GM23338 (cell line): ENCODE data around the gene FKBP5. TPM values are rescaled to one million over a fixed set of nuclear protein-coding genes. Genes with fewer than 3 reads are reported as not detected.
A peak's percentile ranks its signal among the peaks of the same experiment; 100 is the strongest.

Experiments used
- ATAC-seq: fragments of 200-7000 bp; cut with Tn5 transposase; 3 replicates; pipeline ENCODE4 v1.9.1; 2020
- DNase-seq: peaks from one replicate; pipeline ENCODE4 v3.0.0-alpha.2; 2015; ENCODE audit warnings: low spot score
- H2AFZ ChIP-seq: fragments of 200-600 bp; sonication (generic); 2 replicates; pipeline ENCODE4 v1.8.0; 2016; ENCODE audit warnings: antibody characterized with exemption, mild to moderate bottlenecking, moderate library complexity
- H3F3A ChIP-seq: fragments of 200-600 bp; sonication (generic); replicated peaks from 2 replicates; pipeline ENCODE4 v1.8.0; 2017; ENCODE audit warnings: antibody characterized with exemption, mixed run types, low read depth
- H3K27ac ChIP-seq: fragments of 200-600 bp; sonication (generic); 2 replicates; pipeline ENCODE4 v1.6.1; 2016; ENCODE audit warnings: low read depth
- H3K27me3 ChIP-seq: fragments of 200-600 bp; sonication (generic); 2 replicates; pipeline ENCODE4 v1.8.0; 2016; ENCODE audit warnings: mild to moderate bottlenecking, mixed run types, moderate library complexity; ENCODE audit not compliant: insufficient read depth
- H3K36me3 ChIP-seq: fragments of 200-600 bp; sonication (generic); 2 replicates; pipeline ENCODE4 v1.8.0; 2016; ENCODE audit warnings: mild to moderate bottlenecking; ENCODE audit not compliant: insufficient read depth
- H3K4me1 ChIP-seq: fragments of 200-600 bp; sonication (generic); 2 replicates; pipeline ENCODE4 v1.8.0; 2016; ENCODE audit warnings: mild to moderate bottlenecking, moderate library complexity; ENCODE audit not compliant: insufficient read depth
- H3K4me2 ChIP-seq: fragments of 200-600 bp; sonication (generic); 2 replicates; pipeline ENCODE4 v1.7.1; 2017; ENCODE audit warnings: mixed run types
- H3K4me3 ChIP-seq: fragments of 200-600 bp; sonication (generic); 2 replicates; pipeline ENCODE4 v1.6.1; 2016; ENCODE audit warnings: mixed run types
- H3K79me2 ChIP-seq: fragments of 200-600 bp; sonication (generic); replicated peaks from 2 replicates; pipeline ENCODE4 v1.8.0; 2017; ENCODE audit warnings: mild to moderate bottlenecking; ENCODE audit not compliant: insufficient read depth
- H3K9me2 ChIP-seq: fragments of 200-600 bp; sonication (generic); 2 replicates; pipeline ENCODE4 v1.8.0; 2017; ENCODE audit not compliant: insufficient read depth
- H4K20me1 ChIP-seq: fragments of 200-600 bp; sonication (generic); replicated peaks from 2 replicates; pipeline ENCODE4 v1.8.0; 2017; ENCODE audit warnings: mild to moderate bottlenecking; ENCODE audit not compliant: insufficient read depth
- H3K27ac Mint-ChIP-seq: 2 replicates; pipeline ENCODE4 v1.8.0; 2020; ENCODE audit warnings: inconsistent platforms, mild to moderate bottlenecking, moderate library complexity, mixed read lengths
- H3K27me3 Mint-ChIP-seq: 3 replicates; pipeline ENCODE4 v1.8.0; 2022; ENCODE audit warnings: low read depth, mild to moderate bottlenecking, moderate library complexity, mixed read lengths, inconsistent platforms; ENCODE audit not compliant: insufficient read depth, poor library complexity
- H3K36me3 Mint-ChIP-seq: 3 replicates; pipeline ENCODE4 v1.8.0; 2021; ENCODE audit warnings: low read depth, mild to moderate bottlenecking, inconsistent platforms, moderate library complexity, mixed read lengths
- H3K4me1 Mint-ChIP-seq: 3 replicates; pipeline ENCODE4 v1.8.0; 2020; ENCODE audit warnings: mild to moderate bottlenecking, inconsistent platforms, mixed read lengths
- H3K4me3 Mint-ChIP-seq: 3 replicates; pipeline ENCODE4 v1.8.0; 2021; ENCODE audit warnings: moderate library complexity, mild to moderate bottlenecking, inconsistent platforms, mixed read lengths
- H3K9me3 Mint-ChIP-seq: 3 replicates; pipeline ENCODE4 v1.8.0; 2020; ENCODE audit warnings: moderate library complexity, mild to moderate bottlenecking, inconsistent platforms, mixed read lengths
- CREB1 ChIP-seq: fragments of 250-450 bp; sonication (Bioruptor Pico); IDR thresholded peaks from 2 replicates; pipeline ENCODE4 v1.5.0; 2020; ENCODE audit warnings: low read depth, mild to moderate bottlenecking, moderate library complexity
- ETS1 ChIP-seq: IDR thresholded peaks from 2 replicates; pipeline ENCODE4 v1.6.1; 2016; ENCODE audit warnings: antibody characterized with exemption
- EZH2 ChIP-seq: fragments of 200-600 bp; sonication (generic); IDR thresholded peaks from one replicate; pipeline ENCODE4 v1.8.0; 2017; ENCODE audit warnings: antibody characterized with exemption, mild to moderate bottlenecking, low read depth; ENCODE audit not compliant: unreplicated experiment
- EZH2phosphoT487 ChIP-seq: fragments of 200-600 bp; sonication (generic); IDR thresholded peaks from one replicate; pipeline ENCODE4 v1.8.1; 2018; ENCODE audit warnings: antibody characterized with exemption; ENCODE audit not compliant: unreplicated experiment
- JUNB ChIP-seq: IDR thresholded peaks from one replicate; pipeline ENCODE4 v1.6.1; 2016; ENCODE audit warnings: antibody characterized with exemption; ENCODE audit not compliant: unreplicated experiment
- POLR2AphosphoS5 ChIP-seq: IDR thresholded peaks from 2 replicates; pipeline ENCODE4 v1.6.1; 2016; ENCODE audit warnings: antibody characterized with exemption, low read depth
- STAT1 ChIP-seq: IDR thresholded peaks from one replicate; pipeline ENCODE4 v1.6.1; 2016; ENCODE audit warnings: antibody characterized with exemption; ENCODE audit not compliant: unreplicated experiment
- ZNF114 ChIP-seq: fragments of 250-450 bp; sonication (Bioruptor Pico); IDR thresholded peaks from 2 replicates; pipeline ENCODE4 v1.5.0; 2020; ENCODE audit warnings: mild to moderate bottlenecking, moderate library complexity
- ZNF331 ChIP-seq: fragments of 250-450 bp; sonication (Bioruptor Pico); IDR thresholded peaks from 2 replicates; pipeline ENCODE4 v1.5.0; 2020; ENCODE audit warnings: low read depth, mild to moderate bottlenecking, moderate library complexity
- polyA plus RNA-seq: library from polyadenylated mRNA; unstranded; fragments of >200 nt; fragmentation: Nextera tagmentation; extraction: Ambion mirVana; gene quantifications from 2 replicates; pipeline ENCODE4 v1.2.1, GENCODE V29; 2016
- total RNA-seq: library from RNA; depleted of rRNA; stranded (reverse); fragments of >200 nt; shearing (Covaris generic); gene quantifications from 2 replicates; pipeline ENCODE4 v1.2.3, GENCODE V29; 2014
- TF ChIP-seq, protein P1 (sequence below): IDR thresholded peaks from one replicate; pipeline ENCODE4 v1.6.1; 2018; ENCODE audit warnings: antibody characterized with exemption; ENCODE audit not compliant: unreplicated experiment
- TF ChIP-seq, protein P2 (sequence below): fragments of 250-450 bp; sonication (Bioruptor Pico); IDR thresholded peaks from 2 replicates; pipeline ENCODE4 v1.5.0; 2020; ENCODE audit warnings: mild to moderate bottlenecking, moderate library complexity

The FKBP5 gene
- total and polyA plus RNA-seq, 2 experiments from 2014 or later, result 19.8 to 28.6 TPM

- H3K36me3 ChIP-seq, result no peaks in the 10 kb centered on the region
- DNase-seq (no peak), ATAC-seq (no peak)
- H2AFZ ChIP-seq, result no peak overlapping the region
- no peaks in the 10 kb centered on the region for H3K9me2 ChIP-seq
- Mint-ChIP-seq H3K27me3 (peaks cover 2% of the 10 kb centered on the region), H3K36me3 (peaks cover 33% of the 10 kb centered on the region), H3K27ac (0 out of 2 replicates have a peak overlapping the region, but pooled peaks have one; percentile 5), H3K4me1 (peaks cover 9% of the 10 kb centered on the region; the same call in 2 of the 3 replicates), H3K4me3 (no peak overlapping the region), H3K9me3 (no peaks in the 10 kb centered on the region)
- H3K27me3 ChIP-seq, result no peaks in the 10 kb centered on the region
- H3K27ac ChIP-seq, result peak overlapping the region; percentile 22
- no peaks in the 10 kb centered on the region for H3F3A ChIP-seq
- peaks cover 9% of the 10 kb centered on the region; the same call in 1 of the 2 replicates for H3K4me1 ChIP-seq
- TF ChIP-seq, protein P1, sequence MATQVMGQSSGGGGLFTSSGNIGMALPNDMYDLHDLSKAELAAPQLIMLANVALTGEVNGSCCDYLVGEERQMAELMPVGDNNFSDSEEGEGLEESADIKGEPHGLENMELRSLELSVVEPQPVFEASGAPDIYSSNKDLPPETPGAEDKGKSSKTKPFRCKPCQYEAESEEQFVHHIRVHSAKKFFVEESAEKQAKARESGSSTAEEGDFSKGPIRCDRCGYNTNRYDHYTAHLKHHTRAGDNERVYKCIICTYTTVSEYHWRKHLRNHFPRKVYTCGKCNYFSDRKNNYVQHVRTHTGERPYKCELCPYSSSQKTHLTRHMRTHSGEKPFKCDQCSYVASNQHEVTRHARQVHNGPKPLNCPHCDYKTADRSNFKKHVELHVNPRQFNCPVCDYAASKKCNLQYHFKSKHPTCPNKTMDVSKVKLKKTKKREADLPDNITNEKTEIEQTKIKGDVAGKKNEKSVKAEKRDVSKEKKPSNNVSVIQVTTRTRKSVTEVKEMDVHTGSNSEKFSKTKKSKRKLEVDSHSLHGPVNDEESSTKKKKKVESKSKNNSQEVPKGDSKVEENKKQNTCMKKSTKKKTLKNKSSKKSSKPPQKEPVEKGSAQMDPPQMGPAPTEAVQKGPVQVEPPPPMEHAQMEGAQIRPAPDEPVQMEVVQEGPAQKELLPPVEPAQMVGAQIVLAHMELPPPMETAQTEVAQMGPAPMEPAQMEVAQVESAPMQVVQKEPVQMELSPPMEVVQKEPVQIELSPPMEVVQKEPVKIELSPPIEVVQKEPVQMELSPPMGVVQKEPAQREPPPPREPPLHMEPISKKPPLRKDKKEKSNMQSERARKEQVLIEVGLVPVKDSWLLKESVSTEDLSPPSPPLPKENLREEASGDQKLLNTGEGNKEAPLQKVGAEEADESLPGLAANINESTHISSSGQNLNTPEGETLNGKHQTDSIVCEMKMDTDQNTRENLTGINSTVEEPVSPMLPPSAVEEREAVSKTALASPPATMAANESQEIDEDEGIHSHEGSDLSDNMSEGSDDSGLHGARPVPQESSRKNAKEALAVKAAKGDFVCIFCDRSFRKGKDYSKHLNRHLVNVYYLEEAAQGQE, result no peak
- no peak for TF ChIP-seq ZNF114 (CRISPR knock-in tag)
- no peaks in the 10 kb centered on the region for H3K79me2 ChIP-seq
- H3K4me2 ChIP-seq, result no peak overlapping the region
- H4K20me1 ChIP-seq, result no peaks in the 10 kb centered on the region; the same call in 1 of the 2 replicates
- H3K4me3 ChIP-seq, result no peak overlapping the region
Measured at GRCh38 chr6:35610830-35611229, 77.9 kb downstream of the FKBP5 start.

GRCh38 chr6:35609588-35609987, 79.1 kb downstream of the FKBP5 start:
- H3K4me3 Mint-ChIP-seq, result no peak overlapping the region
- Histone ChIP-seq H3K4me2 (no peak overlapping the region), H3K4me3 (no peak overlapping the region), H4K20me1 (no peaks in the 10 kb centered on the region), H3F3A (no peaks in the 10 kb centered on the region), H3K79me2 (no peaks in the 10 kb centered on the region), H2AFZ (no peak overlapping the region), H3K9me2 (no peaks in the 10 kb centered on the region), H3K4me1 (peaks cover 9% of the 10 kb centered on the region; the same call in 1 of the 2 replicates), H3K36me3 (no peaks in the 10 kb centered on the region), H3K27me3 (no peaks in the 10 kb centered on the region), H3K27ac (no peak overlapping the region)
- H3K27ac Mint-ChIP-seq, result no peak overlapping the region
- ATAC-seq (no peak), DNase-seq (no peak)
- peaks cover 35% of the 10 kb centered on the region for H3K36me3 Mint-ChIP-seq
- peaks cover 2% of the 10 kb centered on the region for H3K27me3 Mint-ChIP-seq
- peaks cover 9% of the 10 kb centered on the region; the same call in 2 of the 3 replicates for H3K4me1 Mint-ChIP-seq
- no peaks in the 10 kb centered on the region for H3K9me3 Mint-ChIP-seq
- TF ChIP-seq EZH2phosphoT487 (no peak), JUNB (no peak), ZNF331 (CRISPR knock-in tag) (no peak), ZNF114 (CRISPR knock-in tag) (no peak), STAT1 (no peak), ETS1 (no peak), POLR2AphosphoS5 (no peak), EZH2 (no peak), CREB1 (no peak)
- TF ChIP-seq, protein P2, sequence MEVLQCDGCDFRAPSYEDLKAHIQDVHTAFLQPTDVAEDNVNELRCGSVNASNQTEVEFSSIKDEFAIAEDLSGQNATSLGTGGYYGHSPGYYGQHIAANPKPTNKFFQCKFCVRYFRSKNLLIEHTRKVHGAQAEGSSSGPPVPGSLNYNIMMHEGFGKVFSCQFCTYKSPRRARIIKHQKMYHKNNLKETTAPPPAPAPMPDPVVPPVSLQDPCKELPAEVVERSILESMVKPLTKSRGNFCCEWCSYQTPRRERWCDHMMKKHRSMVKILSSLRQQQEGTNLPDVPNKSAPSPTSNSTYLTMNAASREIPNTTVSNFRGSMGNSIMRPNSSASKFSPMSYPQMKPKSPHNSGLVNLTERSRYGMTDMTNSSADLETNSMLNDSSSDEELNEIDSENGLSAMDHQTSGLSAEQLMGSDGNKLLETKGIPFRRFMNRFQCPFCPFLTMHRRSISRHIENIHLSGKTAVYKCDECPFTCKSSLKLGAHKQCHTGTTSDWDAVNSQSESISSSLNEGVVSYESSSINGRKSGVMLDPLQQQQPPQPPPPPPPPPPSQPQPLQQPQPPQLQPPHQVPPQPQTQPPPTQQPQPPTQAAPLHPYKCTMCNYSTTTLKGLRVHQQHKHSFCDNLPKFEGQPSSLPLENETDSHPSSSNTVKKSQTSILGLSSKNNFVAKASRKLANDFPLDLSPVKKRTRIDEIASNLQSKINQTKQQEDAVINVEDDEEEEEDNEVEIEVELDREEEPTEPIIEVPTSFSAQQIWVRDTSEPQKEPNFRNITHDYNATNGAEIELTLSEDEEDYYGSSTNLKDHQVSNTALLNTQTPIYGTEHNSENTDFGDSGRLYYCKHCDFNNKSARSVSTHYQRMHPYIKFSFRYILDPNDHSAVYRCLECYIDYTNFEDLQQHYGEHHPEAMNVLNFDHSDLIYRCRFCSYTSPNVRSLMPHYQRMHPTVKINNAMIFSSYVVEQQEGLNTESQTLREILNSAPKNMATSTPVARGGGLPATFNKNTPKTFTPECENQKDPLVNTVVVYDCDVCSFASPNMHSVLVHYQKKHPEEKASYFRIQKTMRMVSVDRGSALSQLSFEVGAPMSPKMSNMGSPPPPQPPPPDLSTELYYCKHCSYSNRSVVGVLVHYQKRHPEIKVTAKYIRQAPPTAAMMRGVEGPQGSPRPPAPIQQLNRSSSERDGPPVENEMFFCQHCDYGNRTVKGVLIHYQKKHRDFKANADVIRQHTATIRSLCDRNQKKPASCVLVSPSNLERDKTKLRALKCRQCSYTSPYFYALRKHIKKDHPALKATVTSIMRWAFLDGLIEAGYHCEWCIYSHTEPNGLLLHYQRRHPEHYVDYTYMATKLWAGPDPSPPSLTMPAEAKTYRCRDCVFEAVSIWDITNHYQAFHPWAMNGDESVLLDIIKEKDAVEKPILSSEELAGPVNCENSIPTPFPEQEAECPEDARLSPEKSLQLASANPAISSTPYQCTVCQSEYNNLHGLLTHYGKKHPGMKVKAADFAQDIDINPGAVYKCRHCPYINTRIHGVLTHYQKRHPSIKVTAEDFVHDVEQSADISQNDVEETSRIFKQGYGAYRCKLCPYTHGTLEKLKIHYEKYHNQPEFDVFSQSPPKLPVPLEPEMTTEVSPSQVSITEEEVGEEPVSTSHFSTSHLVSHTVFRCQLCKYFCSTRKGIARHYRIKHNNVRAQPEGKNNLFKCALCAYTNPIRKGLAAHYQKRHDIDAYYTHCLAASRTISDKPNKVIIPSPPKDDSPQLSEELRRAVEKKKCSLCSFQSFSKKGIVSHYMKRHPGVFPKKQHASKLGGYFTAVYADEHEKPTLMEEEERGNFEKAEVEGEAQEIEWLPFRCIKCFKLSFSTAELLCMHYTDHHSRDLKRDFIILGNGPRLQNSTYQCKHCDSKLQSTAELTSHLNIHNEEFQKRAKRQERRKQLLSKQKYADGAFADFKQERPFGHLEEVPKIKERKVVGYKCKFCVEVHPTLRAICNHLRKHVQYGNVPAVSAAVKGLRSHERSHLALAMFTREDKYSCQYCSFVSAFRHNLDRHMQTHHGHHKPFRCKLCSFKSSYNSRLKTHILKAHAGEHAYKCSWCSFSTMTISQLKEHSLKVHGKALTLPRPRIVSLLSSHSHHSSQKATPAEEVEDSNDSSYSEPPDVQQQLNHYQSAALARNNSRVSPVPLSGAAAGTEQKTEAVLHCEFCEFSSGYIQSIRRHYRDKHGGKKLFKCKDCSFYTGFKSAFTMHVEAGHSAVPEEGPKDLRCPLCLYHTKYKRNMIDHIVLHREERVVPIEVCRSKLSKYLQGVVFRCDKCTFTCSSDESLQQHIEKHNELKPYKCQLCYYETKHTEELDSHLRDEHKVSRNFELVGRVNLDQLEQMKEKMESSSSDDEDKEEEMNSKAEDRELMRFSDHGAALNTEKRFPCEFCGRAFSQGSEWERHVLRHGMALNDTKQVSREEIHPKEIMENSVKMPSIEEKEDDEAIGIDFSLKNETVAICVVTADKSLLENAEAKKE (CRISPR knock-in tag), result no peak
